CD4-positive, alpha-beta T cell treated with Interleukin-6 at 100 ng/mL for 8 hours (primary cell): ENCODE data around the gene TMEM123.

ENCODE experiments used
- DNase-seq: peaks from one replicate; pipeline ENCODE4 v3.0.0-alpha.2; 2020; ENCODE audit warnings: mixed read lengths, low spot score

Gene TMEM123, protein sequence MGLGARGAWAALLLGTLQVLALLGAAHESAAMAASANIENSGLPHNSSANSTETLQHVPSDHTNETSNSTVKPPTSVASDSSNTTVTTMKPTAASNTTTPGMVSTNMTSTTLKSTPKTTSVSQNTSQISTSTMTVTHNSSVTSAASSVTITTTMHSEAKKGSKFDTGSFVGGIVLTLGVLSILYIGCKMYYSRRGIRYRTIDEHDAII

DNA sequence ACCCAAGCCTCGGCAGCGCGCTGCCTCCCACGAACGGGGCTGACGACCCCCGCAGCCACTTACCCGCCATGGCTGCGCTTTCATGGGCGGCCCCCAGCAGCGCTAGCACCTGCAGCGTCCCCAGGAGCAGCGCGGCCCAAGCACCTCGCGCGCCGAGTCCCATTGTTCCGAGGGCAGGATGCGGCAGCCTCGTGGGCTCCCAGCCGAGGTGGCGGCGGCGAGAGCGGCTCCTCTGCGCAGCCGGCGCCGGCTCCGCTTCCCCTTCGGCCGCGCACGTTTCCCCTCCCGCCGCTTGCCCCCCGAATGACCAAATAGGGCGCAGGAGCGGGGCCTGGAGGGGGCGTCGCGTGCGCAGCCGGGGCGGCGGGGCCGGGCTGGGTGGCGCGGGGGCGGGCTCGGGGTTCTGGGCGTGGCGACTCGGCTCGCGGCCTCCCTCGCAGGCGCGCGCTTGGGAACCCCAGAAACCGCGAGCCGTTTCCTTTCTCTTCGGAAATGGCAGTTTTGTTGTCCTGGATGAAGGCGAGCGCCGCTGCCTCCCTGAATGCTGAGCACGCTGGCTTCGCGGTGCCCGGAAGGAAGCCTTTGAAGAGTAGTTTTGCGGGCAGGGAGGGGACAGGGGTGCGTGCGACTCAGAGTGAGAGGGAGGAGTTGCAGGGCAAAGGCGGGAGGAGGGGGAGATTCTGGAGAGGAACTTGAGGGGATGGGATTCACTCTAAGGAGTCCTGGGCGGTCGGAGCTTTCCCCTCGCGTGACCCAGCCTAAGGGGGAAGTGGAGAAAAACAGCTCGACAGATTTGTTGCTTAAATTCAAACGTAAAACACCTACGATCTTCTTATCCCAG is at the start of gene TMEM123:
Gene TMEM123 (minus strand): TSS at position 305 of the 841 bp plus-strand sequence. CDS start 142 bp downstream, at position 163.
- DNase-seq, result peak; percentile 93

DNA sequence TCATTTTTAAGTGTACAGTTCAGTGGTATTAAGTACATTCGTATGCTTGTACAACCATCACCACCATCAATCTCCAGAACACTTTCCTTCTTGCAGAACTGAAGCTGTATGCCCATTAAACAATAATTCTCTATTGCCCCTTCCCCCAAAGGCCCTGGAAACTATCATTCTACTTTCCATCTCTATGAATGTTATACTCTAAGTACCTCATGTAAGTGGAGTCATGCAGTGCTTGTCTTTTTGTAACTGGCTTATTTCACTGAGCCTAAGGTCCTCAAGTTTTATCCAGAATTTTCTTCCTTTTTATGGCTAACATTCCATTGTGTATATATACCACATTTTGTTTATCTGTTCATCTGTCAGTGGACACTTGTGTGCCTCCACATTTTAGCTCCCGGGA is 48.3 kb upstream of the TMEM123 start:
- DNase-seq, result no peak

DNA sequence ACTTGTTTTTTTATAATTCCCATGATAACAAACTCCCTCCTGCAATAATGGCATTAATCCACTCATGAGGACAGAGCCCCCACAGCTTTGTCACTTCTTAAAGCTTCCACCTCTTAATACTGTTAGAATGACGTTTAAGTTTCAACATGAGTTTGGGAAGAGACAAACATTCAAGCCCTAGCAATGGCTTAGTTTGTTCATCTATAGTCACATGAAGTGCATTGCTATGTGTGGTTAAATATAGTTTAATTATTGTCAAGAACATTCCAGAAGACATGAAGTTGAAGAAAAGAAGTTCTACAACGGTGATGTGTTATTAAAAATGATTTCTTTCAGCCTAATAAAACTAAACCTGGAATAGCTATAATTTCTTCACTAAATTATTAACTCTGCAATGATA is 47.4 kb upstream of the TMEM123 start:
- no peak for DNase-seq

DNA sequence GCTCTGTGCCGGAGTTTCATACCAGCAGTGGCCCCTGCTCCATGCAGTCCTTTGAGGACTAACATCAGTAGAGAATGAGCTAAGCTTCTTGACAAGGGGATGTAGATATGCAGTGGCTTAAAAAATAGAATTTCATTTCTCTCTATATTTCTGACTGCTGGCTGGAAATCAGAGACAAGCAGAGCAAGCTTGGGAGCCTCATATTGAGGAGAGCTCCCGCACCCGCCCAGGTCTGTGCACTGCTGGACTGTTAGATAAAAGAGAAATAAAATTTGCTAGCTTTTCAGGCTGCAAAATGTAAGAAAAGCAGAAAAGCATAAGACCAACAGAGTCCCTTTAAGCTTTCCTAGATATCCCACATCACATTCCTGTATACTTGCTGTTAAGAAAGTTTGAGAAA is 46.6 kb upstream of the TMEM123 start:
- DNase-seq, result no peak

DNA sequence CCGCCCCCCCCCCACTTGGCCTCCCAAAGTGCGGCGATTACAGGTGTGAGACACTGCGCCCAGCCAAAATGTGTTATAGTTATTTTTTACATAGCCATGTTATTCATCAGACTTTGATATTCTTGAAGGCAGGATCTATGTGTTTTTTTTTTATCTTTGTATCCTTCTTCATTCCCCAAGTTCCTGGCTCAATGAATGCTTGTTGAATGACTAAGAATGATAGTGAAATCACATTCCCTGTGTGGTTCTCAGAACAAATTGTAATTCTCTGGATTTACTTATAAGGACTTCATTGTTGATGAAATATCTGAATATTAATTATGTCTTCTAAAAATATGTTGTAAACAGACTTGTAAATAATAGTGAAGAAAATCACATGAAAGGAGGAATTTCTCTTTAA is 44.5 kb upstream of the TMEM123 start:
- no peak for DNase-seq

DNA sequence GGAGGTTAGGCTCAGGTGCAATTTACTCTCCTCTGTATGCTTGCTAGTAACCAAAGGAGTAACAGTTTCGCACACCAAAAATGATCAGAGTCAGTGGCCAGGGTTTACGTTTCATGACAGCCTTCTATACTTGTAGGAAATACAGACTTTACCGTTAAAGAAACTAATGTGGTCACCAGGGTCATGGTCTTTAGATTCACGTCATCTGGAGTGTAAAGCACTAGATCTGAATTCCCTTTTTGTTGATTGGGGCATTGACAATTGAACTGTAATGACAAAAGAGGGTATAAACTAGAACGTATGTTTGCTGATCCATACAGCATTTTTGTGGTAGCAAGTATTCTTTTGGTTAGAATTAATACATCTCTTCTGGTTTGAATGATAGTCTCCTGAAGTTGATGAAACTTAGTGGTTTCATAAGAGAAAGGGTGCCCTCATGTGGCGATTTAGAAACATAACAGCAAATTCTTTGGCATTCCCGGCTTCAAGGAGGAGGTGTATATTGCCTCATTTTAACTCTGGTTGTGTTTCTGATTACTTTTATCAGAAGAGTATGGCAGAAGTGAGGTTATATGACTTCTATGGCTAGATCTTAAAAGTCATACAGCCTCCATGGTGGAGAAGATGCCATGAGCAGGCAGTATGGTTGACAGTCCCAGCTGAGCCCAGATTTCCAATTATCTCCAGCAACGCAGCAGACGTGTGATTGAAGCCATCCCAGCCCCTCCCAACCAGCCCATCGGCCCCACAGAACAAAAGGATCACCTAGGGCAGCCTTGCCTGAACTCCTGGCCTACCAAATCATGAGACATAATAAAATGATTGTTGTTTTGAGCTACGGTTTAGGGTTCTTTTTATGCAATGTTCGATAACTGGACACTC is 42.8 kb upstream of the TMEM123 start:
- DNase-seq, result peak; percentile 79

DNA sequence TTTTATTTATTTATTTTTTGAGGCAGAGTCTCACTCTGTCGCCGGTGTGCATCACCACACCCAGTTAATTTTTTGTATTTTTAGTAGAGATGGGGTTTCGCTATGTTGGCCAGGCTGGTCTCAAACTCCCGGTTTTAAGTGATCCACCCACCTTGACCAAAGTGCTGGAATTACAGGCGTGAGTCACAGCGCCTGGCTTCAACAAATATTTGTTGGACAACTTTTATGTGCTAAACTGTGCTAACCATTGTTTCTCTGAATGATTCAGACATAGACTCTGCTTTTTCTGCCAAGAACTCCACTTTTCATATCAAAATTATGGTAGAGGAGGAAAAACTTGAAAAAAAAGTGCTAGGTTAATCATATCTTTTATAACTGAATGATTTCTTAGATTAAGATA is 41.7 kb upstream of the TMEM123 start:
- DNase-seq, result no peak

DNA sequence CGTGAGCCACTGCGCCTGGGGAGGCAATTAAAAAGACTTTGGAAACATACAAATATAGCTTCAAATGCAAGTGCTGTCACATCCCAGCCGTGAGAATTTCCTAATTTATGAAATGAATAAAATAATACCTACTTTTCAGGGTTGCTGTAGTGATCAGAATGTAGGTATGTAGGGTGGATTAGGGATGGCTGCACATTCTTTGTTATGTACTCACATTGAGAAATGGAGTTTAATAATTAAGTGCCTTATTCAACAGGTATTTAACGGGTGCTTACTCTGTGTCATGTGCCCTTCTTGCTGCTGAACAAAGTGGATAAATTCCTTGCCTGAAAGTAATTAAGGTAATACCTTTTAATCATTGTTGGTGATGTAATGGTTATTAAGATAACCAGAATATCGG is 41.0 kb upstream of the TMEM123 start:
- DNase-seq, result no peak

DNA sequence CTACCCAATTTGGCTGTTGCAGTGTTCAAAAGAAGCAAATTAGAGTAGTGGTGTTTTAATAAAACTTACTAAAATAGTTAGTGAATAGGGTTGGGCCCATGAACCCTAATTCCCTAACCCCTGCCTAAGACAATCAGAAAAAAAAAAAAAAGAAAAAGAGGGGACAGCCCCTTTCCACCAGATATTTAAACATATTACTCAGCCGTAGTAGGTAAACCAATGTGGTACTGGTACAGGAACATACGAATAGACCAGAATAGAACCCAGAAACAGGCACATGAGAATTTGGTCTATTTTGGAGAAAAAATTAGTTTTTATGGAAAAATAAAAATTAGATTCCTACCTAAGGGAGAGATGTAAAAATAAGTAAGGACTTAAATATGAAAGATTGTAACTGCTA is 39.4 kb upstream of the TMEM123 start:
- DNase-seq, result no peak

DNA sequence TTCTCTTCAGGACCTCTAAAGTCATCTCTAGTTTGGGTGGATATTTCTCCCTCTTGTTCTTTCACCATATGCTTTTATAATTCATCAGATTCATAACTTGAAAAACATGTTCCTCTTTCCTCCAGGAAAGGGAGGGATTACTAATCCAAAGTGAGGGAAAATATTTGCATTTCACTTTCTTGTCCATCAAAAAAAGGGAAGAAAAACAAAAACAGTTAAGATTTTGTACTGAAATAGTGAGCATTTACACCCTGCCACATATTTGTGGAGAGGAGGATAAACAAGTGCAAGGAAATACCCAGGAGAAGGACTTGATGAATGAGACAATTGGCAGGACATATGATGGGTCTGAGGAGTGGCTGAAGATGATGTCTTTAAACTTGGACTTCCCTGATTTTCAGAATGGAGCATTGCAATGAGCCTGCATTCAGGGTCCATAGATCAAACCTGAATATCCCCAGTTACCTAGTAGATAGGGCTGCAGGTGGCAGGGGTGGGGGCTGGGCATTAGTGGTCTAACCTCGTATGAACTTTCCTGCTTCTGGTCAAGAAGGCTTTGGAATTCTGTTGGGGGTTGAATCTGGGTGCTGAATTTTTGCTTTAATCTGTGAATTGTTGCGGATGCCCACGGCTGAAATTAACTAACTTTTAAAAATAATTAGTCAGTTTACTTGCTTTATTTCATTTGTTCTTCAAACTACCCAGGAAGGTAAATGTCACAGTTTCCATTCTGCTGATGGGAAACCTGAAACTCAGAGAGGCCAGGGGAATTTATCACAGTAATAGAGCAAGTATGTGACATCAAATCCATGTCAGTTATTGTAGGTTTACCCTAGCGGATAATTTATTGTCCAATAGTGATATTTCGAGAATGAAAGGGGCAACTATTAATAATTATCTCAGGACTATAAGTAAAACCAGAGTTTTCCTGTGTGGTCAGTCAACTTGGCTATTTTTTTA is 36.9 kb upstream of the TMEM123 start:
- DNase-seq, result no peak

DNA sequence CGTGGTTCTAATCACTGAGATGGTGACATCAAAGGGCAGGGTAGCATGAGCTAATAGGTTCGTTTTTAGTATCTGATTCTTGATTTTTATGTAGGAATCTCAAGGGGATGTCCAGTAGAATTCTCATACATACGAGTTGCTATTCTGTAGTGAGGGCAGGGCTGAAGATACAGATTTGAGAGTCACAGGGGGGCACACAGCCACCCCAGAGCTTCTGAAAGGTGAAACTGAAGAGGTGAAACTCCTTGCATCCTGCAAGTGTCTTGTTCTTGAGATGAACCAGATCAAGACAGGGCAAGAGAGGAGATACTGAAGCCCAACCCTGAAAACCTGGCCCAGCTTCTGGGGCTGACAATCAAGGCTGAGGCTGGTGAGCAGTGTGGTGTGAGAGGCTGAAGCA is 35.6 kb upstream of the TMEM123 start:
- DNase-seq, result no peak

DNA sequence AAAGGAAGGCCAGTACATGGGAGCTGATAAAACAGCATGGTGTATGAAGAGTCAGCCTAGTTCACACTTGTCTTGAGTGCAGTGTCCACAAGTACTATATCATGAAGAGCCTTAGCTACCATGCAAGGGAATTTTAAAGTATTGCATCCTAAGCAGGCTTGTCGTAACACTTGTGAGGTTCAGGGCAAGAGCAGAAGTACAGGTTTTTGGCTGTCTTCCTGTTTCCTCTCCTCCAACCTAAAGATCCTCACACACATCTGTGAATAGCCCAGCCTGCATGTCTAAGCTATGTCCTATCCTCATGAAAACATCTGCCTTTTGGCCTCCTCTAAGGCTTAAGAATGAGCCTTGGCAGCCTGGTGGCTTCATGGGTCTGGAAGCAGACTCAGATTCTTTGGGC is 34.6 kb upstream of the TMEM123 start:
- DNase-seq, result no peak

DNA sequence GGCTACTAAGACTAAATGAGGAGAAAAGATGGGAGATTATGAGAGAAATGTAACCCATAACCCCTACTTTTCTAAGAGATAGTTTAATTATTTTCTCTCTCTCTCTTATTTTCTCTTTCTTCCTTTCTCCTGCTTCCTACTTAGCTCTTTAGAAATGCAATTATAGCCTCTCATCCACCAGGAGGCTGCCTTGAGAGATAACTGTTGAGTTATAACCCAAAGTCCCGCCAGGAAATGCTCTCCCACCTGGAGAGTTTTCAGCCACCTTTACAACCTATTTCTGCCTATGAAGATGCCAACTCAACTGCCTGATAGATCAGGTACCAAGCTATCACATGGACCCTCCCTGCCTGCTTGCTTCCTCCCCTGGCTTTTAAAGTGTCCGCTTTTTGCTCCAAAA is 34.0 kb upstream of the TMEM123 start:
- no peak for DNase-seq

DNA sequence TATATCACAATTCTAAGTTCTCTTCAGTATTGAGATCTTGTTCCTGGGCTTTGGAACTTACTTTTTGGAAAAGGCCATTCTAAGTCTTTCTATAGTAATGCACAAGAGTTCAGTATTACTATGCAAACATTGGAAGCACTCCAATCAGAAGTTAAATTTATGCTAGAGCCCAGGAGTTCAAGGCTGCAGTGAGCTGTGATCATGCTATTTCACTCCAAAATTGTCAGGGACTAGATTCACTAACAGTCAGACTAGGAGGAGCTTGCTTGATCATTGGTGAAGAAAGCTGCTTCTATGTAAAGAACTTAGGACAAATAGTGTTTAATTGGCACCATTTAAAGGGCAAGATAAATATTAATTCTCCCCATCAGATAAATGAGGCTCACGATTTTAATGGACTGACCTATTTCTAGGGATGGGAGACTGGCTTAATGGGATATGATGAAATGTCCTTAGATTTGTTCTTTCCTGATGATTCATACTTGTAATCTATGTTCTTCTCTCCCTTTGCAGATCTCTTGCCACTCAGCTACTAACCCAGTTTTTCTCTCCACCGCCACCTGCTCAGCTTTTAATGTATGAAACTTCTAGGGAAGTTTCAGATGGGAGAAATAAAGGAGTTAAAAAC is 32.6 kb upstream of the TMEM123 start:
- no peak for DNase-seq

DNA sequence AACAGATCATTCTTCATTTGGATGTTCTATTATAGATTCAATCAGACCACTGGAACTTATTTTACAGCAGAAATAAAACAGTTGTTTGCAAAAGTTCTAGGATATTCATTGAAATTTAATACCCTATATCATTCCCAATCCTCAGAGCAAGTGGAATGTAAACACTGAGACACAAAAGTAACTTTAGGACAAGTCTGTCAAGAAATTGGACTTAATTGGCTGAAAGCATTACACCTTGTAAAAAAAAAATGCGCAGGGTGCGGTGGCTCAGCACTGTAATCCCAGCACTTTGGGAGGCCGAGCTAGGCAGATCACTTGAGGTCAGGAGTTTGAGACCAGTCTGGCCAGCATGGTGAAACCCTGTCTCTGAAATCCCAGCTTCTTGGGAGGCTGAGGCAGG is 29.9 kb upstream of the TMEM123 start:
- no peak for DNase-seq

DNA sequence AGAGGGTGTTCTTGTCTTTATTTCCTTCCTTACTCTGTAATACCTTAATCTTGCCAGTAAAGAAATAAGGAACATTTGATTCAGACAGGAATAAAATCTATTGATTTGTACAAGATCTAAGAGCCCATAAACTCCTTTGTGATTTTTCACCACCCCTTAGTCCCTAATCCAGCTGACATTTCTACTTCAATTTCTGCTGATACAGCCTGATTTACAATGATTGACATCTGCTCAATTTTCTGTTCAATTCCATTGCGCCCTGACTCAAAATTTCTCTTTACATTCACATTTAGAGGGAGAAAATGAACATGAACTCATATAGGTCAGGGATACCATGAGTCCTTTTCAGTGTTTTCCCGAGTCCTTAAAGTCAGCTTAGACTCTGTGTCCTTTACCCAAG is 27.2 kb upstream of the TMEM123 start:
- DNase-seq, result no peak

DNA sequence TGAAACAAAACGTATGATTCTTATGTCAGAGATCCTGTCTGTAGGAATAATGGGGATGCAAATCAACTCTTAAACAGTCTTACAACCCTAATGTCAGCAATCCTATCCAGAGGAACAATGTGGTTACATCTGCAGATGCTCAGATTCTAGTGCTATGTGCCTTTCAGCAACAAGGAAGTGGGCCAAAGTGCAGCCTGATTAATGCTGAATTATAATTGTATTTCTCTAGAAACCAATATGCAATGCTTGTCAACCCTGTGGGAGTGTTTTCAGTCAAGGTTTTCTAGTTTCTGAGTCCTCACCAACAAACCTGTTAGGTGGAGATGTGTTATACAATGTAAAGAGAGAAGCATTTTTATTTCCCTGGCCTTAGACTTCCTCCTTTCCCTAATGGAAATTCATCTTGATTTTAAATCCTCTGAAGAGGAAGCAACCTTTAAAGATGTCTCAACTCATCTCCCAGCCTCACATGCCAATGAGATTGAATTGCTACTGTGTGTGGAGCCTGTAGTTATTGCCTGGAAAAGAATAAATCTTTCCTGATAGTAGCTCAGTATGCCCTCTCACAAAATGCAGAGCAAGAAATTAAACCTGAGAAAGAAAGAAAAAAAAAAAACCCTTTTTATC is 26.2 kb upstream of the TMEM123 start:
- no peak for DNase-seq

DNA sequence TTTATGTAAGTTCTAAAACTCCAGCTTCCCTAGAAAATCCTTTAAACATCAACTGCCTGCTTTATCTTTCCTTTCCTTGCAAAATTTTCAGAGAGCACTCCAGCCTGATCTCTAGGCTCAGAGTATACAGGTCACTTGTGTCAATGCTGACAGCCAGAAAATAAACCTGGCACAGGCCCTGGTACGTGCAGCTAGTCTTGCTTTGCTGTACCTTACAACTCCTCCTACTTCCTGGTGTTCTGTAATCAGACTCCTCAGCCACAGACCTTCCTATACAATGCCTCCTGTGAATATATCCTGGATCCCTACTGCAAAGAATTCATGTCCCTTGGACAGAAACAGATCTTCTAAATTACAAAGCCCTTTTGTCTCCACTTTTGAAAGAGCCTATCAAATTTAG is 24.2 kb upstream of the TMEM123 start:
- peak; percentile 47 for DNase-seq

DNA sequence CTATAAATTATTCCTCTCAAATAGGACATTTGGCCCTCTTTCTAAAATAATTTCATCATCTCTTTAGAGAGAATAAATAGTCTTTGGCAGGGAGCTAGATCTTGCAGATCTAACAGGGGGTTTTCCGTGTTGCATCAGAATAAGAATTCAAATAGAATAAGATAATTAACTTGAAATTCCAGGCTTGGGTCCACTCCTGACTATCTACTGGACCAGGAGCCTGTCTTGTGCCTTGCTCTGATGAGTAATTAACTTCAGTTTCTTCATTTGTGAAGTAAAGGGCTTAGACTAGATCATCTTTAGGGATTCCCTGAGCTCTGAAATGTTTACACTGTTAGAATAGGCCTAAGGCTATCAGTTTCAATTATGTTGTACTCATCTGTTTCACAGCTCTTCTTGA is 23.5 kb upstream of the TMEM123 start:
- DNase-seq, result no peak

DNA sequence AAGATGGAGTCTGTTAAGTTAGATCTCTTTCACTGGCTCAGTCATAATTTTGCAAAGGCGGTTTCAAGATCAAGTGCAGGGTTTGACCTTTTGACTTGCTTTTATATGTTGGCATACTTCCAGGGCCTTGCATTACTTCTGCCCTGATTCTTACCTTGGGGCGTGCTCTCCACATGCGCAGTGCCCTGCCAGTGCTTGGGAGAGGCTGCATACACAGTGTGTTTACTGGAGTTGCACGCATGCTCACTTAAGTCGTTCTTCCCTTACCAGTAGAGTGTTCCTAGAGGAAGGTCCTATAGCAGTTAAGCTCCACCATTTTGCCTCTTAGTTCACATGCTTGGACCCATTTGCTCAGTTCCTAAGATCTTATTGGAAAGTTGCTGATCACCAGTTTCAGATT is 21.0 kb upstream of the TMEM123 start:
- DNase-seq, result peak; percentile 14

DNA sequence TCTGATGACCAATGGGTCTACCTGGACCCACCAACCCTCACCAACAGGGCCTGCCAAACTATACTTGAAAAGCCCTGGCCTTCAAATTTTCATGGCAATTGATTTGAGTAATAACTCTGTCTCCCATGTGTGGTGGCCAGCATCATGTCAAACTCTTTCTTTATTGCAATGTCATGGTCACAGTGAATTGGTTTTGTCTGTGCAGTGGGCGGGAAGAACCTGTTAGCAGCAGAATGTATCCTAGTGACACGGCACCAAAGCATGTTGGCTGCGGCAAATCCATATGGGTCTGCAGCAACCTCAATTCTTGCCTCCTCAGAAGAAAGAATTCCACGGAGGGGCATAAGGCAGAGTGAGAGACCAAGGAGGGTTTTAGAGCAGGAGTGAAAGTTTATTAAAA is 19.6 kb upstream of the TMEM123 start:
- no peak for DNase-seq
